Karpas-422 (cell line): ENCODE measurements around the gene TPM2. TPM values are rescaled to one million over a fixed set of nuclear protein-coding genes. Genes with fewer than 3 reads are reported as not detected.

Experiments used
- DNase-seq: peaks from one replicate; pipeline ENCODE4 v3.0.0-alpha.2; 2015
- H2AFZ ChIP-seq: fragments of 200-600 bp; sonication (generic); 2 replicates; pipeline ENCODE4 v1.6.1; 2014; ENCODE audit warnings: antibody characterized with exemption, low read length, mixed read lengths
- H3K27ac ChIP-seq: fragments of 200-600 bp; sonication (generic); 2 replicates; pipeline ENCODE4 v1.5.1; 2014; ENCODE audit warnings: mild to moderate bottlenecking, low read length, moderate library complexity
- H3K27me3 ChIP-seq: fragments of 200-600 bp; sonication (generic); 2 replicates; pipeline ENCODE4 v1.6.1; 2014; ENCODE audit warnings: low read length, mixed read lengths
- H3K36me3 ChIP-seq: fragments of 200-600 bp; sonication (generic); 2 replicates; pipeline ENCODE4 v1.6.1; 2014; ENCODE audit warnings: low read length, mixed read lengths; ENCODE audit not compliant: insufficient read depth
- H3K4me1 ChIP-seq: fragments of 200-600 bp; sonication (generic); 2 replicates; pipeline ENCODE4 v1.6.1; 2014; ENCODE audit warnings: mild to moderate bottlenecking, low read length, mixed read lengths
- H3K4me2 ChIP-seq: fragments of 200-600 bp; sonication (generic); 2 replicates; pipeline ENCODE4 v1.6.1; 2014; ENCODE audit warnings: low read length, low read depth, mild to moderate bottlenecking; ENCODE audit not compliant: poor library complexity, severe bottlenecking
- H3K4me3 ChIP-seq: fragments of 200-600 bp; sonication (generic); 2 replicates; pipeline ENCODE4 v1.5.1; 2014; ENCODE audit warnings: mild to moderate bottlenecking, antibody characterized with exemption, low read length, mixed read lengths
- H3K79me2 ChIP-seq: fragments of 200-600 bp; sonication (generic); 2 replicates; pipeline ENCODE4 v1.6.1; 2014; ENCODE audit warnings: mild to moderate bottlenecking, low read length, mixed read lengths
- H3K9ac ChIP-seq: fragments of 200-600 bp; sonication (generic); 2 replicates; pipeline ENCODE4 v1.6.0; 2014; ENCODE audit warnings: low read length
- H3K9me2 ChIP-seq: fragments of 200-600 bp; sonication (generic), shearing (Covaris generic); replicated peaks from 2 replicates; pipeline ENCODE4 v1.6.0; 2014; ENCODE audit warnings: mild to moderate bottlenecking, low read length, moderate library complexity; ENCODE audit not compliant: insufficient read depth
- H3K9me3 ChIP-seq: fragments of 300-700, 200-600 bp; sonication (generic); 2 replicates; pipeline ENCODE4 v1.6.1; 2014; ENCODE audit warnings: low read length, mixed read lengths
- H4K20me1 ChIP-seq: fragments of 200-600 bp; sonication (generic); 2 replicates; pipeline ENCODE4 v1.6.1; 2014; ENCODE audit warnings: mild to moderate bottlenecking, antibody characterized with exemption, low read length, low read depth; ENCODE audit not compliant: insufficient read depth
- total RNA-seq: library from RNA; depleted of rRNA; stranded (reverse); fragments of >200 nt; shearing (Covaris generic); gene quantifications from 2 replicates; pipeline ENCODE4 v1.2.3, GENCODE V29; 2014; ENCODE audit warnings: low replicate concordance; rRNA removed

TPM2 gene
- 0.19 TPM in 1 of 2 replicates, not detected in the other for total RNA-seq

- no peaks in the 10 kb centered on the region for H3K9me2 ChIP-seq
- H2AFZ ChIP-seq: no peak within 1 kb of the TSS
- no peaks in the 10 kb centered on the region for H3K79me2 ChIP-seq
- DNase-seq: no peak
- no peaks in the 10 kb centered on the region for H4K20me1 ChIP-seq
- no peak within 1 kb of the TSS for H3K9ac ChIP-seq
- H3K27ac ChIP-seq: no peak within 1 kb of the TSS
- H3K36me3 ChIP-seq: no peaks in the 10 kb centered on the region
- no peak within 1 kb of the TSS for H3K4me3 ChIP-seq
- no peaks in the 10 kb centered on the region for H3K9me3 ChIP-seq
- no peaks in the 10 kb centered on the region for H3K27me3 ChIP-seq
- H3K4me1 ChIP-seq: peaks cover 5% of the 10 kb centered on the region; the same call in 1 of the 2 replicates
- H3K4me2 ChIP-seq: no peak within 1 kb of the TSS
Observed at GRCh38 chr9:35689542-35690293, at the start of gene TPM2. Gene TPM2 (minus strand): TSS chr9:35689925. CDS start chr9:35689817, 108 bp downstream.

DNA sequence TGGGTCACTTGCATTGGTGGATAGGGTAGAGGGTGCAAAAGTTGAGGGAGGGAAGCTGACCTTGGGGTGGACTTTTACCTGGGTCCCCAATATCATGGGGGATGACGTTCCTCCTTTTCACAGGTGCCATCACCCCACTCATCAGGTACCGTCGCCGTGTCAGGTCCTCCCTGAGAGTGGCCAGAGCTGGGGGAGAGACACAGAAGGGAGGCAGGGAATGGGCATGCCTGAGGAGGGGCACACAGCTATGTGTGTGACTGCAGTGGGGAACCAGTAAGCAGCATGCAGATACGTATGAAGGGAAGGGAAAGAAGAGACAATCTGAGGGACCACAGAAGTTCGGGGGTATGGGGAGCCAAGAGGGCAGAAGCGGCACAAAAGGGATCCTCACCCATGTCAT is 49.2 kb upstream of the TPM2 start:
- no peak for DNase-seq
- Histone ChIP-seq H3K9me2 (no peaks in the 10 kb centered on the region), H3K79me2 (peaks cover 14% of the 10 kb centered on the region), H3K4me3 (no peak overlapping the region), H4K20me1 (no peaks in the 10 kb centered on the region; the same call in 1 of the 2 replicates), H3K9ac (no peak overlapping the region), H3K36me3 (peaks cover 31% of the 10 kb centered on the region), H3K27me3 (no peaks in the 10 kb centered on the region), H3K9me3 (no peaks in the 10 kb centered on the region), H2AFZ (no peak overlapping the region), H3K27ac (no peak overlapping the region), H3K4me1 (peaks cover 6% of the 10 kb centered on the region), H3K4me2 (no peak overlapping the region)

DNA sequence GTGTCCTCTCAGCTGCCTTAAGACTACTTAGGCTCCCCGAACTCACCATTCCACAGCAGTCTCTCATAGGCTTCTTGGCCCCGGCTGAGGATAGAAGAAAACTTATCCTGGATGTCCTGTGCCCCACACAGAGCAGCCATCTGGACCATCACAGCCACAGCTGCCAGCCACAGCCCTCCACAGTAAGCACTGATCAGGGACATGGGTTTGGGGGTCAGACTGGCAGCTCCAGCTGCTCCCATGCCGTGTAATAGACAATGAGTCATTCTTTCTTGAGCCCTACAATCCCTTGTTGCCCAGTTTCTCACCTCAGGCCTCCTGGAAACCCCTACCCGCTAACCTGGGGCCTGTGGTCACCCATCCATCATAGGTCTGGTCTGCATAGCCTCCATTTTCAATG is 48.5 kb upstream of the TPM2 start:
- Histone ChIP-seq H3K79me2 (peaks cover 8% of the 10 kb centered on the region), H3K27ac (no peak overlapping the region), H3K9me3 (no peaks in the 10 kb centered on the region), H3K4me3 (no peak overlapping the region), H3K27me3 (no peaks in the 10 kb centered on the region), H3K4me2 (no peak overlapping the region), H3K9ac (no peak overlapping the region), H2AFZ (no peak overlapping the region), H3K36me3 (peaks cover 23% of the 10 kb centered on the region), H3K4me1 (peaks cover 14% of the 10 kb centered on the region), H3K9me2 (no peaks in the 10 kb centered on the region), H4K20me1 (no peaks in the 10 kb centered on the region)
- no peak for DNase-seq

- no peaks in the 10 kb centered on the region for H3K27me3 ChIP-seq
- H4K20me1 ChIP-seq: no peaks in the 10 kb centered on the region
- H3K79me2 ChIP-seq: peaks cover 8% of the 10 kb centered on the region
- no peak overlapping the region for H3K27ac ChIP-seq
- no peak overlapping the region for H3K4me2 ChIP-seq
- no peak for DNase-seq
- no peak overlapping the region for H3K9ac ChIP-seq
- no peak overlapping the region for H3K4me3 ChIP-seq
- no peaks in the 10 kb centered on the region for H3K9me2 ChIP-seq
- H3K36me3 ChIP-seq: peaks cover 18% of the 10 kb centered on the region
- H3K4me1 ChIP-seq: peaks cover 18% of the 10 kb centered on the region
- H3K9me3 ChIP-seq: no peaks in the 10 kb centered on the region
- H2AFZ ChIP-seq: no peak overlapping the region
Observed at GRCh38 chr9:35737143-35737542, 47.4 kb upstream of the TPM2 start.

GRCh38 chr9:35736201-35736633 is 46.5 kb upstream of the TPM2 start:
- H3K27me3 ChIP-seq: no peaks in the 10 kb centered on the region
- H3K36me3 ChIP-seq: peaks cover 18% of the 10 kb centered on the region
- no peaks in the 10 kb centered on the region for H3K9me3 ChIP-seq
- H3K79me2 ChIP-seq: peaks cover 14% of the 10 kb centered on the region
- H3K4me2 ChIP-seq: no peak overlapping the region
- DNase-seq: peak; percentile 92
- no peak overlapping the region for H2AFZ ChIP-seq
- no peak overlapping the region for H3K4me3 ChIP-seq
- no peaks in the 10 kb centered on the region for H3K9me2 ChIP-seq
- peaks cover 19% of the 10 kb centered on the region for H3K4me1 ChIP-seq
- H3K9ac ChIP-seq: peak overlapping the region; percentile 30; the same call in 1 of the 2 replicates
- H3K27ac ChIP-seq: no peak overlapping the region
- H4K20me1 ChIP-seq: no peaks in the 10 kb centered on the region

- no peak for DNase-seq
- Histone ChIP-seq H3K36me3 (peaks cover 12% of the 10 kb centered on the region; the same call in 1 of the 2 replicates), H3K79me2 (peaks cover 35% of the 10 kb centered on the region), H3K4me1 (peaks cover 40% of the 10 kb centered on the region), H3K4me3 (no peak overlapping the region), H3K4me2 (peak overlapping the region; percentile 97), H3K9ac (no peak overlapping the region), H3K9me2 (no peaks in the 10 kb centered on the region), H3K27ac (peak overlapping the region; percentile 79; the same call in 1 of the 2 replicates), H3K9me3 (no peaks in the 10 kb centered on the region), H2AFZ (no peak overlapping the region), H4K20me1 (no peaks in the 10 kb centered on the region), H3K27me3 (no peaks in the 10 kb centered on the region)
Observed at GRCh38 chr9:35734096-35734495, 44.4 kb upstream of the TPM2 start.

GRCh38 chr9:35732800-35733541 is 43.2 kb upstream of the TPM2 start:
- H3K36me3 ChIP-seq: peaks cover 17% of the 10 kb centered on the region; the same call in 1 of the 2 replicates
- no peaks in the 10 kb centered on the region for H3K9me2 ChIP-seq
- DNase-seq: peak; percentile 81
- H3K27me3 ChIP-seq: no peaks in the 10 kb centered on the region
- peaks cover 46% of the 10 kb centered on the region for H3K79me2 ChIP-seq
- H4K20me1 ChIP-seq: peaks cover under 1% of the 10 kb centered on the region; the same call in 1 of the 2 replicates
- peak overlapping the region; percentile 58; the same call in 1 of the 2 replicates for H2AFZ ChIP-seq
- no peaks in the 10 kb centered on the region for H3K9me3 ChIP-seq
- H3K27ac ChIP-seq: peak overlapping the region; percentile 79
- H3K9ac ChIP-seq: peak overlapping the region; percentile 86
- peak overlapping the region; percentile 93 for H3K4me3 ChIP-seq
- H3K4me2 ChIP-seq: peak overlapping the region; percentile 97
- H3K4me1 ChIP-seq: peaks cover 52% of the 10 kb centered on the region
